NCI-H460 (cell line): ENCODE results near the gene MEF2D. TPM values are rescaled to one million over a fixed set of nuclear protein-coding genes. Genes with fewer than 3 reads are reported as not detected.

ENCODE experiments used
- DNase-seq: peaks from one replicate; pipeline ENCODE4 v3.0.0-alpha.2; 2016; ENCODE audit warnings: low read depth; ENCODE audit errors: extremely low read depth
- total RNA-seq: library from RNA; depleted of rRNA; stranded (reverse); fragments of >200 nt; shearing (Covaris generic); gene quantifications from 2 replicates; pipeline ENCODE4 v1.2.3, GENCODE V29; 2014

Gene MEF2D
- total RNA-seq, 1 experiment from 2014 or later: 23.8 TPM

- no peak for DNase-seq
Observed at GRCh38 chr1:156502391-156502893, 1.9 kb upstream of the MEF2D start.

- DNase-seq: peak; percentile 96
Observed at GRCh38 chr1:156500793-156501506, 375 bp upstream of the MEF2D start.

- DNase-seq: no peak
Observed at GRCh38 chr1:156499842-156500542, 583 bp downstream of the MEF2D start.

- DNase-seq: no peak
Observed at GRCh38 chr1:156499194-156499841, 1.3 kb downstream of the MEF2D start.

GRCh38 chr1:156498432-156499193 is 2.0 kb downstream of the MEF2D start:
- no peak for DNase-seq

GRCh38 chr1:156497743-156498431 is 2.7 kb downstream of the MEF2D start:
- no peak for DNase-seq

- DNase-seq: no peak
Observed at GRCh38 chr1:156497078-156497742, 3.4 kb downstream of the MEF2D start.

- DNase-seq: no peak
Observed at GRCh38 chr1:156496211-156496761, 4.3 kb downstream of the MEF2D start.

GRCh38 chr1:156495401-156496140 is 5.0 kb downstream of the MEF2D start:
- DNase-seq: no peak

- no peak for DNase-seq
Observed at GRCh38 chr1:156494309-156494895, 6.2 kb downstream of the MEF2D start.

GRCh38 chr1:156493742-156494141 is 6.8 kb downstream of the MEF2D start:
- no peak for DNase-seq

- DNase-seq: no peak
Observed at GRCh38 chr1:156493154-156493631, 7.4 kb downstream of the MEF2D start.

GRCh38 chr1:156492591-156493080 is 7.9 kb downstream of the MEF2D start:
- no peak for DNase-seq

GRCh38 chr1:156492013-156492590 is 8.5 kb downstream of the MEF2D start:
- no peak for DNase-seq

- no peak for DNase-seq
Observed at GRCh38 chr1:156491151-156491949, 9.2 kb downstream of the MEF2D start.

- no peak for DNase-seq
Observed at GRCh38 chr1:156490401-156491032, 10.1 kb downstream of the MEF2D start.
